T-helper 22 cell (primary cell): Measurements from ENCODE around the gene CORO7.

Experiments
- DNase-seq: peaks from one replicate; pipeline ENCODE4 v3.0.0-alpha.2; 2020; ENCODE audit warnings: low read depth

CORO7 gene

DNA sequence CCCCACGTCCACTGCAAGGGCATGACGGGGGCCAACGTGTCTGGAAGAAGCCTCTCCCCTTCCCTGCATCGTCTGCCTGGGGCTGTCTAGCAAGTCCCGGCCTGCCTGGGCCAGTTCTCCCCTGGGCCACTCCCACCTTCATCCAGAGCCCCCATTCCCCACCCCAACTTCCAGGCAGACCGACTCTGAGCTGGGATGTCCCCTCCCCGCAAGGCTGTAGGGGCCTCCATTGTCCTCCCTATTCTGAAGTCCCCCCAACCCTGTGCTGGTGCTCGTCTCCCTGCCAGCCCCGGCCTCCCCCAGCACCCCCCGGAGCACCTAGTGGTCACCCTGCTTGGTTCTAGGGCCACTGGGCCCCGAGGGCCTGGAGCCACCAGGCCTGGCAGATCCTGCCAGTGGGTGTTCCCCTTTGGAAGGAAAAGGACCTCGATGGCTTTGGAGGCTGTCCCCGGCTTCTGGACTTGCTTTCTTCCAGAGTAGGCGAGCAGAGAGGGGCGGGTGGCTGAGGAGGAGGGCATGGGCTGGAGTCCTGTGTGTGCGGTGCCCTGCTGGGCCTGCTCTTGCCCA lies 95.7 kb downstream of the CORO7 start:
- no peak for DNase-seq

DNA sequence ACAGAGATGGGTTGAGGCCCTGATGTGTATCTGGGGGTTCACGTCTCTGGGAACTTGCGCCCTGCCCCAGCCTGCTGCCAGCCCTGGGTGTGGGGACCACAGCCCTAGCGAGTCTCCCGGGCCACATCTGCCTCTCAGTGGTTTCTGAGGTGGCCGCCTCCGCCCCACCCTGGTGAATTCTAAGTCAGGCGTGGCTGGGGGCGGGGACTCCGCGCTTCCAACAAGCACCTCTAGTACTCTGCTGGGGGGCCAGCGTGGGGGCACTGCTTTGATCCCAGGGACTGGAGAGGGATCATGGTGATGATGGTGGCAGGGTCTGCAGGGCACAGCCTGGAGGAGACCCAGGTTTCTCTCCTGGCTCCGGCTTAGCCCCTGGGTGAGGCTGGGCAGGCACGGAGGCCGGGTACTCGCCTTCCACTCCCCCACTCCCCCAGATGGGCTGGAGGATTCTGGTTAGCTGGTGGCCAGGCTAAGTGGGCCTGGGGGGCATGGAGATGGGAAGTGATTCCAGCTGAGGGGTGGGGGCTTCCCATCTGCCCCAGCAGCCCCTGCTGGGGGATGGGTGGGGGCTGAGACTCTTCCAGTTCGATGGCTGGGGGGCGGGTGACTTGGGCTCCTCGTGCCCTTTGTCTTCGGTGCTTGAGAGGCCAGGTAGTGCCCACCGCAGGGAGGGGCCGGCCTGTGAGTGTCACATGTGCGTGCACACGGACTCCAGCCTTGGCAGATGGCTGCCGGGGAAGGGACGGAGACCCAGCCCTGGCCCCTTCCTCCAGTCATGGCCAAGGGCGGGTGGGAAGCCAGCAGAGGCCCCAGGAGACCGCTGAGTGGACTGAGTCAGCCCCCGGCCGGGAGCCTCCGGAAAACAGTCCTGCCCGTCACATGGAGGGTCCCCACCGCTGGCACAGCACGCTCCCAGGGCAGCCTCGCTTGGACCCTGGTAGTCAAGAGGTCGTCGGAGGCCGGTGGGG lies 96.7 kb downstream of the CORO7 start:
- no peak for DNase-seq

DNA sequence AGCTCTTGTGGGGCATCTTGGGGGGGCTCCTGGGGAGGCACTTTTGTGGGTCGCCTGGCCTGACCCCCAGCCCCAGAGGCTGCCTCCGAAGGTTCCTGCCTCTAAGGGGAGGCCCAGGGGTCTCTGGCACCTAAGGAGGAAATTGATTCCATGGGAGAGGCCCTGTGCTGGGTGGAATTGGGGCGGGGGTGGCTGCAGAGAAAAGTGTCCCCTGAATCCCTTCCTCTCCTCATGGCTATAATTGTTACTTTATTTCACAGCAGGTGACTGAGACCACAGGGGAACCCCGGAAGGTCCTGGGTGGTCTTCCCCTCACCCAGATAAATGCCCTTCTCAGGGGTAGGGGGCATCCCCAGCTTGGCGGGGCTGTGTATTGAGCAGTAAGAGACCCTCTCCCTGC lies 97.4 kb downstream of the CORO7 start:
- DNase-seq, result no peak

DNA sequence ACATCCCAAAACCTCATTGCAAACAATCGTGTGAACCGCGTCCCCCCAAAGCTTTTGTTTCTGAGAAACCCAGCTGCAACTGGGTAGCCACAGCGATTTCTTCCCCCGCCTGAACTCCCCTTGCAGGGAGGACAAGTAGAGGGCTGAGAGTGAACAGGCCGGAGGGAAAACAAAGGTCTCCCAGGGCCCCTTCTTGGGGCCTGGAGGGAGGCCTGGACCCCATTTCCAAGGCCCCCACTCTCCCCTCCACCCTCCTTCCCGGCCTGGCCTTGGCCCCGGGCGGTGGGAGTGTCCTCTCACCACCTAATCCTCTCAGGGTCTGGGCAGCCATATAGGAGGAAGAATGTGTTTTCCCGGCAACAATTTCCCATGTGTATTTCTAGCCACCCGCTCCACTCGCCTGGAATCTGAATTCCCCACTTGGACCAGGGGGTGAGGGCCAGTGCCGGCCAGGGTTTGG lies 97.9 kb downstream of the CORO7 start:
- no peak for DNase-seq

DNA sequence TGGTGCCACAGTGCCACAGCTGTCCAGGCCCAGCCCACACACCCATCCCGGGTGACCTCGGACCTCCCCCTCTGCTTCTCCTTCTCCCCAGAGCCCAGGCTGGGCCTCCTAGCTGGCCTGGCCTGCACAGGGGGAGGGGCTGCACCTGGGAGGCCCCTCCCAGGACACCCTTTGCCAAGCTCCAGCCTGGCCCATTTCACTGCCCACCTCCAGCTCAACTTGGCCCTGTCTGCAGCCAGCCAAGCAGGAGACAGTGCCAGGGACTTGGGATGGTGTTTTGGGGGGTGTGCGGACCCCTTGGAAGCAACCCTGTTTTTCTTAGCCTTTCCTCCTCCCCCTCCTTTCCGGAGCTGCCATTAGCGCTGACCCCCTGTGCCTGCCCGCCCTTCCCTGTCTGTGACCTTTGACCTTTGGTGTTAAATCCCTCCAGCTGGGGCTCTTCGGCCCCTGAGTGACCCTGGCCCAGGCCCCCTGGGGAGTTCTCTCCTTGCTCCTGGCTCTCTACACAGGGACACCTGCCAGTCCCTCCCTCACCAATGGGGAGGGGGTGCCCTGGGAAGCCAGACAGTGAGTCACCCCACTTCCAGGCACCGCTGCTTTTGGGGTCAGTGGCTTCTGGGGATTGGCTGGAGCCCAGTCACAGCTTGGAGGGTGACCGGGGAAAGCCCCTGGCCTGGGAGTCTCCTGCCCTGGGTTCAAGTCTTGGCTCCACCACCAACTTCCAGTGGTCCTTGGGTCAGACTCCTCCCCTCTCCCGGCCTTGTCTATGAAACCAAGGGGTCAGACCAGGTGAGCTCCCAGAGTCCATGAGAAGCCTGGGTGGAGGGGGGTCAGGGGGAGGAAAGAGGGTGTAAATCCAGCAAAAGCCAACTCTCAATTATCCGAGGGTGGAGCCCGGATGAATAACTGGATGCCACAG lies 98.6 kb downstream of the CORO7 start:
- no peak for DNase-seq

DNA sequence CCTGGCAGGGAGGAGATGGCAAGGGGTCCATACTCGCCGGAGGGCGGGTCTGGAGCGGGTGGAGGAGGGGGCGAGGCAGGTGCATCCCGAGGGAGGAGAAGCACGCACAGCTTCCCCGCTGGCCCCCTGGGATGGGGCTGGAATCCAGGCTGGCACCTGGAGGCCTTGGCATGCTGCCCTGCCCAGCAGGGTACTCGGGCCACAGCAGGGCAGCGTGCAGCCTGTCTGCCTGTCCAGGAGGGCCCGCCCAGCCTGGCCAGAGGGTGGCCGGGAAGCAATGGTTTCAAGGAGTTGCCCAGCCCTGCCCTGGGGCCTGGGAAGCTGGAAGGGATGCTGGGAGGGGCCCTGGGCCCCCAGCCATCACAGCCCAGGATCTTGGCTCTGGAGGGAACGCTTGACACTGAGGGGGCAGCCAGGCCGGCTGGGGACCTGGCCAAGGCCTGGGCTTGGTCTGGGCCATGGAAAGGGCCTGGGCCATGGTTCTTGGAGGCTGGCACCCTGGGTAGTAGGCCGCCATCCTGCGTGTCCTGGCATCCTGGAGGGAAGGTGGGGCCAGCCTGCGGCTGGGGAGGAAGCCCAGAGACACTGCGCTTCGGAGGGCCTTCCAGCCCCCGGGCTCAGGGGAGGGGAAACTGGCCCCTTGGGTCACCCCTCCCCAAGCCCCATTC lies 99.4 kb downstream of the CORO7 start:
- DNase-seq, result no peak

DNA sequence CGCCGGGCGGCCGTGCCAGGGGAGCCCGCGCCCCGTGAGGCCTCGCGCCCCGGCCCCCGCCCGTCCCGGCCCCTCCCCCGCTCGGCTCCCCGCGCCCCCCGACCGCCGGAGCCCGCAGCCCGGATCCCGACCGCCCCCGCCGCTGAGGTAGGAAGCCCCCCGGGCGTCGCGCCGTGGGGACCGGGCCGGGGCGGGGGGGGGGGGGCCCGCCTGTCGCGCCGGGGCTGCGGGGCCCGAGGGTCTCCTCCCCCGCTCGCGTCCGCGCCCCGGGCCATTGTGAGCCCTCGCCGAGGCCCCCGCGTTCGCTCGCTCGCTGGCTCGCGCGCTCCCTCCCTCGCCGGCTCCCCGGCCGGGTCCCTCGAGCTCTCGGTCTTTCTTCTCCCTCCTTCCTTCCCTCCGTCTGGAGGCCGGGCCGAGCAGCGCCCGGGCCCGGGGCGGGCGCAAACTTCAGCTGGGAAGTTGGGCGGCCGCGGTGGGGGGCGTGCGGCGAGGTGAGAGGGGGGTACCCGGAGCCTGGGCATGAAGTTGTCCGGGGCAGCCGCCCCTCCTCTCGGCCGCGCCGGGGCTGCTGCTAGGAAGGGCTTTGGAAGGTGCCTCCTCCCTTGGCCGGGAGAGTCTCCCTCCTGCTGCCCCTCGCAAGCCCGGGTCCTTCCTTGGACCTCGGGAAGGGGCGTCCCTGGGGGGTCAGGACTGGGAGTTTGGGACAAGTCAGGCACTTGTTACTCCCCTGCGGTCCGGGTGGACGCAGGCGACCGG lies 100.1 kb downstream of the CORO7 start:
- no peak for DNase-seq

DNA sequence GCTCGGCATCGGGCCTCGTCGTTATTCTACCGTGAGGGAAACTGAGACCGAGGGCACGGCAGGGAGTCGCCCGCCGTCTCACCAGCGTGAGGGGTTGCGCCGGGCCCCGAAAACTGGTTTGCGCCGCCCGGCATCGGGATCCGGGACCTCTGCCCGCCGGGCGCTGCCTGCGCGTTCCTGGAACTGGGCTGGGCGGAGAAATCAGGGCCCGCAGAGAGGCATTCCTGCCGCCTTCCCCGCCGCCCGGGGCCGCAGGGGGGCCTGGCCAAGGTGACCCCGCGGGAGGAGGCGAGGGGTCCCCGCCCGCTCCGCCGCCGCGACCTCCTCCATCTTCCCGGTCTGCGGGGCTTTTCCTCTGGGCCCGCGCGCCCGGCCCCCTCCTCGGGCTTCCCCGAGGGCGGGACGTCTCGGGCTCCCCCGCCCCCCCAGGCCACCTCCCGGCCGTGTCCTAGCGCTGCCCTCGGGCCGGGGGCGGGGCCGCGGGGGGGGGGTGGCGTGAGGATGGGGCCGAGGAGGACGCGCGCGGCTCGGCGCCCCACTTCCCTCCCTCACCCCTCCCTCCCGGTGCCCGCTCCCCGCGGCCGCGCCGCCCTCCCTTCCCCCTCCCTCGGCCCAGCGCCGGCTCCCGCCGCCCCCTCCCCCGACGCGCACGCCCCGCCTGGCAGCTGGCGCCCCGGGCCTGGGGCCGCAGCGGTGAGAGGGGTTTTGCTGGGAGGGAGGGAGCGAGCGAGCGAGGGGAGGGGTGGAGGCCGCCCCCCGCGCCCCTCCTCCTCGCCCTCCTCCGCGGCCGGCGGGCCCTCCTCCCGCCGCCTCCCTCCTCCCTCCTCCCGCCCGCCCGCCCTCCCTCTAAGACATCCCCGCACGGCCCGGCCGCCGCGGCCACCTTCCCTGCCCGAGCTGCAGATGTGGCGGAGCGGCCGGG lies 100.9 kb downstream of the CORO7 start, which contains the start of gene GLIS2:
Gene GLIS2 (plus strand): TSS at position 882 of the 922 bp plus-strand sequence. CDS start 16,214 bp downstream, outside the sequence.
- DNase-seq, result peak; percentile 32

DNA sequence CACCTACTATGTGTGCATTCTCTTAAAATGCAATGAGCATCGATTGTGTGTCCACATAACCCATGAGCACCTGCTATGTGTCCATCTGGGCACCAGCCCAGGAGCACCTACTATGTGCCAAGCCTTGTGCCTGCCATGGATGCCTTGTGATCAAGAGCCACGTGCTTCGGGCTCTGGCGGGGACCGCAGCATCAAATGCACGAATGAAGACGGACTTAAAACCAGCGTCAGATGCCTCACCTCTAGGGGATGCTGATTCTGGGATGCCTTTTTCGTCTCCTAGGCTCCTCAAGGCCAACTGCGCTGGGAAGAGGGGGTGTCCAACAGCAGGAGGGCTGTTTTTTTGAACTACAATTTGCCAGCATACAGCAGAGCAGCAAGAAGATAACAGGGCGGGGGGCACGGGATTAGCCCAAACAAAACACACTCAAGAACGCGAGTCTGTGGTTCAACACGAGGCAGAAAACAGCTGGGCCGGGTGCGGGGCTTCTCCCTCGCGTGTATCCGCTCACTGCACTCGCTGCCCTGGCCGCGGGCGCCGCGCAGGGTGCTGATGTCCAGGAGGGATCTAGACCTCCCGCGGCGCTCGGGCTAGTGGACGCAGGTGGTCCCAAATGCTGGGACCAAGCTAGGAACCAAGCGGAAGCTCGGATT lies 101.7 kb downstream of the CORO7 start:
- no peak for DNase-seq

DNA sequence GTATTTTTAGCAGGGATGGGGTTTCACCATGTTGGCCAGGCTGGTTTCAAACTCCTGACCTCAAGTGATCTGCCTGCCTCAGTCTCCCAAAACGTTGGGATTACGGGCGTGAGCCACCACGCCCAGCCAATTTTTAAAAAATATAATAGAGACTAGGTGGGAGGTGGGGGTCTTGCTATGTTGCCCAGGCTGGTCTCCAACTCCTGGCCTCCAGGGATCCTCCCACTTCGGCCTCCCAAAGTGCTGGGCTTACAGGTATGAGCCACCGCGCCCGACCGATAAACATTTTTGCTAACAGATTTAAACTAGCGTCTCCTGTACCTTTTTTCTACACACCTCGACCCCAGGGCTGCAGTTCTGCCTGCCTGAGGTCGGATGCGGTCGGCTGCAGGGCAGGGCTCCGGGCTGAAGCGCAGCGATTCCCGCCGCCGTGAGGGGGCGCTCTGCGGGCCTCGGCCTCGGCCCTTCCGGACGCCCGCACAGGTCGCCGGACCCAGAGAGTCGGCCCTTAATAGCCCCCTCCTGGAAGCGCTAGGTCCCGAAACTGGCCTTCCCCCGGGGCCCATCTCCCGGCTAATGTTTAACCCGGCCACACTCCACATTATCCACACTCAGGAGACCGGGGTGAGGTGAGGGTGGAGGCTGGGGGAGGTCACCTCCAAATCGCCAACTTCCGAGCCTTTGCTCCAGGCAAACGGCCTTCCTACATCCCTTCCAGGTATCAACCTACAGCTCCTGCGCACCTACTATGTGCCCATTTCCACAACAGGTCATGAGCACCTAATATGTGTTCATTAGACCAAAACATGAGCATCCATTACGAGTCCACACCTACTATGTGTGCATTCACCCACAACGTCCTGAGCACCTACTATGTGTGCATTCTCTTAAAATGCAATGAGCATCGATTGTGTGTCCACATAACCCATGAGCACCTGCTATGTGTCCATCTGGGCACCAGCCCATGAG lies 102.5 kb downstream of the CORO7 start:
- DNase-seq, result no peak

DNA sequence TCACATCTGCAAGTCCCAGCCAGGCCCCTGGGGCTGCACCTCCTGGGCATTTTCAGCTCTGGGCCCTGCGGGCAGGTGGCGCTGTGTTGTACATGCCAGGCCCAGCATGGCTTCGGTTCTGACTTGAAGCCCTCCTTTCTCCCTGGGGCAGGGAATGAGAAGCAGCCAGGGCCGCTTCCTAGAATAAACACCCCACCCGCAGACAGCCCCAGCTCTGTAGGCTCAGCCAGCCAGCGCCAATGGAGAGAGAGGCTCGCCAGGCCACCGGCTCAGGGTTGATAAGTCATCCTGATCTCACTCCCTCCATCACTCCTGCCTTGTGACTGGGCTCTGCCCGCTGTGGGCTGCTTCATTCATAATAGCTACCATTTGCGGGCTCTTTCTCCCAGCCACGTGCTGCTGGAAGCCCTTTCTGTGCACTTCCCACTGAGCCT lies 106.5 kb downstream of the CORO7 start:
- peak; percentile 20 for DNase-seq

DNA sequence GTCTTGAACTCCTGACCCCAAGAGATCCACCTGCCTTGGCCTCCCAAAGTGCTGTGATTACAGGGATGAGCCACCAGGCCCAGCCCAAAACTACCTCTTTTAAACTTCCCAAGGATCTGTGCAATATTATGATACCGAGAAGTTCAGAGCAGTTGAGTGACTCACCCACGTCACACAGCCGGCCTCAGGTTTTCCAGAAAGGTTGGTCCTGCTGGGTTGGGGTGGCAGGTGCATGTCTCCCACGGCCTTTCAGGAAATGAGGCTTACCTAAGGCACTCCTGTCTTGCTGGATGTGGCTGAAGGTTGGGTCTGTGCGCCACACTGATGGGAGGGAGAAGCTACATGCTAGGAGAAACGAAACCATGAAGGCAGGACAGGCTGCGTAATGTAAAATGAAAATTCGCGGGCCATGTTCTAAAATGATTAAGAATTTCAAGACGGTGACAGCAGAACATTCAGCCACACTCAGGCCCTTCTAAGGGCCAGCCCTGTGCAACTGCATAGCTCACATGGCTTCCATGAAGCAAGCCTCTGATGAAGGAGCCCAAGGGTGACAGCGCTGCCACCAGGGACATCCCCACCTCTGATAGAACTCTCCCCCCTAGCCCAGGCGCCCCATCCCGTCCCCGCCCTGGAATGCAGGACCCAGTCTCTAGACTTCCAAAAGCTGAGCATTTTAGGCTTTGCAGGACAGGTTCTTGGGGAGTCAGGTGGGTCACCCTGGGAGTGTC lies 107.1 kb downstream of the CORO7 start:
- DNase-seq, result no peak

DNA sequence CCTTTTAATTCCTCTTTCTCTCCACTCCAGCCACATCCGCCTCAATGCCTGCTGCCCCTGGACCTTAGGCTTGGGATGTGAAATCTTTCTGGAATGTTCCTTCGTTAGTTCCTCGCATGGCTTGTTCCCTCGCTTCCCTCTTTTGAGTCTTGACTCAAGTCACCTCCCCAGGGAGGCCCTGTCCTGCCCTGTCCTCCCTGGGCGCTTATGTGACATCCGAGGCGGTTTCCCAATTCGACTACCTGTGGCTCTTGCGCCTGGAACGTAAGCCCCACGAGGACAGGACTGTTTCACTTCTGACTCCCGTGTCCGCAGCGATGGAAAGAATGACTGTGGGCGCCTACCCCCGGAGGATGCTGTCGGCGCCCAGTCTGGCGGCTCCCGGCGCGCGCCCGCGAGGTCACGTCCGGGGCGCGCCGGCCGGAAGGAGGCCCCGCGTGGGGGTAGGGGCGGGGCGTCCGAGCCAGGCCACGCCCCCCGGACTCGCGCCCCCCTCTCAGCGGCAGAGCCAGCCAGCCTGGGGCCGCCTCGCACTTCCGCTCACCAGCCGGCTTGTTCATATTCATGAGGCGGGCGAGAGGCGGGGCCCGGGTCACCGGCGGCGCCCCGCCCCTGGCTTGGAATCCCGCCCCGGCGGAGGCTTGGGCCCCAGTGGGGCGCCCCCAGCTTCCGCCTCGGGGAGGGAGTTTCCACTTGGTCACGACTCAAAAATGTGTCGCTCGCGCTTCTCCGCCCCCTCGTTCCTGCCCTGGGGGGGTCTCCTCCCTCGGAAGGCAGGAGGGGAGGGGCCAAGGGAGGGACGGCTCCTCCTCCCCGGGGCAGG lies 109.0 kb downstream of the CORO7 start:
- DNase-seq, result peak; percentile 95

DNA sequence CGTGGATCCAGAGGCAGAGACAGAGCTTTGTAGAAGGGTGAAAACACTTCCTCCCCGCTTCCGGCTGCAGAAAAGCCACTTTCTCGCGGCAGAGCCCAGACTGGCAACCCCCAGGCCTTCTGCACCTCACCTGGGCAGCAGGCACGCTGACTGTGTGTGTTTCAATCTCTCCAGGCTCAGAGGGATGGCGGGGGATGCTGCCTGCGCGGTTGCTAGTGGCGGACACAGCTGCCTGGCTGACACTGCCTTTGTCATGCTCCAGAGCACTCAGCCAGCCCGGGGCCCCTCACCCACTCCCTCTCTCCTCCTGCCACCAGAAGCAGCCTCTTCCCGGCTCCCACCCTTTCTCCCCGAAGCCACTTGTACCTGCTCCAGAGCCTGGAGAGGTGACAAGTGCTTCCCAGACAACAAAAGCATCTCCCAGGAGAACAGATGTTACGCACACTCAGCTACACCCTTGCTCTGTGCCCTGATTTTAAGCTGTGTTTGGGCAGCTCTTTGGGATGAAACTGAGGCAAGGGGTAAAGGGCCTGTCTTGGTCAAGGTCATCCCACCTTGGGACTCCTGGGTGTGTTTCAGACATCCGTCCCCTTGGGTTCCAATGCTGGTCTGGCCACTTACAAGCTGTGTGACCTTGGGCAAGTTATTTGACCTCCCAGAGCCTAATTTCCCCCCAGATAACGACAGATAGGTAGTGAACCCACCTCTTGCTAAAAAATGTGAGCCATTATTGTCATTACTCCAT lies 109.8 kb downstream of the CORO7 start:
- DNase-seq, result peak; percentile 44
